Hepatocyte (in vitro differentiated cells): Measurements from ENCODE around the gene PDK1.

Experiments used
- CTCF ChIP-seq: fragments of 200-600 bp; sonication (generic); IDR thresholded peaks from 2 replicates; pipeline ENCODE4 v1.5.1; 2016; ENCODE audit warnings: antibody characterized with exemption, mild to moderate bottlenecking; ENCODE audit not compliant: poor library complexity
- EZH2 ChIP-seq: fragments of 200-600 bp; sonication (generic); IDR thresholded peaks from 2 replicates; pipeline ENCODE4 v1.6.1; 2016; ENCODE audit warnings: antibody characterized with exemption, mild to moderate bottlenecking, borderline replicate concordance
- EZH2phosphoT487 ChIP-seq: fragments of 200-600 bp; sonication (generic); IDR thresholded peaks from one replicate; pipeline ENCODE4 v1.6.1; 2018; ENCODE audit warnings: antibody characterized with exemption, mild to moderate bottlenecking, low read depth, moderate library complexity; ENCODE audit not compliant: unreplicated experiment, severe bottlenecking

GRCh38 chr2:172513935-172514586 lies 41.8 kb upstream of the PDK1 start:
- no peak for TF ChIP-seq CTCF
- TF ChIP-seq EZH2phosphoT487 = no peak
- no peak for TF ChIP-seq EZH2
